NT2/D1 (cell line): ENCODE measurements around the gene TYMP.

Source experiments
- SUZ12 ChIP-seq: IDR thresholded peaks from 2 replicates; pipeline ENCODE4 v1.6.1; 2011; ENCODE audit not compliant: insufficient read length, insufficient read depth; ENCODE audit errors: extremely low read depth
- YY1 ChIP-seq: IDR thresholded peaks from 2 replicates; pipeline ENCODE4 v1.6.1; 2011; ENCODE audit not compliant: insufficient read length, insufficient read depth
- ZNF274 ChIP-seq: IDR thresholded peaks from 2 replicates; pipeline ENCODE4 v1.6.1; 2011; ENCODE audit warnings: mild to moderate bottlenecking, low read depth, low read length

GRCh38 chr22:50546326-50547262, 16.8 kb upstream of the TYMP start:
- TF ChIP-seq SUZ12 (no peak), YY1 (no peak), ZNF274 (no peak)
